ENCODE results near the gene AUTS2.

AUTS2 gene

GRCh38 chr7:70159121-70159520, 560.8 kb downstream of the AUTS2 start:
- DNase-seq: no peak

GRCh38 chr7:70165477-70166170, 567.3 kb downstream of the AUTS2 start:
- DNase-seq: no peak

GRCh38 chr7:70171369-70171920, 573.2 kb downstream of the AUTS2 start:
- no peak for DNase-seq

DNA sequence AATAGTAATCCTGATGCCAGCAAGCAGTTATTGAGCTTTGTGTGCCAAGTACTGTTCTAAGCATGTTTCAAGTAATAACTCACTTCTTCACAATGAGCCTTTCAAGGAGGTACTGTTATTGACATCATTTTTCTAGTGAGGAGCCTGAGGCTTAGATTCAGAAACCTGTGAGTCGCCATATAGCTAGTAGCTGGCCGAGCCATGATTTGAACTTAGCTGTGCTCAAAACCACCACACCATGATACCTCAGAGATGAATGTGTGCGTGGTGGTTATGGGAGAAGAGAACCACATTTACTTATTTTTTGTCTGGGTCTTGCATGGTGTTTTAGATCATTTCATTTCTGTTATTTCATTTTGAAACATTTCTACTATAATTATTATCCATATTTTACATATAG, 578.9 kb downstream of the AUTS2 start:
- peak; percentile 28 for DNase-seq

DNA sequence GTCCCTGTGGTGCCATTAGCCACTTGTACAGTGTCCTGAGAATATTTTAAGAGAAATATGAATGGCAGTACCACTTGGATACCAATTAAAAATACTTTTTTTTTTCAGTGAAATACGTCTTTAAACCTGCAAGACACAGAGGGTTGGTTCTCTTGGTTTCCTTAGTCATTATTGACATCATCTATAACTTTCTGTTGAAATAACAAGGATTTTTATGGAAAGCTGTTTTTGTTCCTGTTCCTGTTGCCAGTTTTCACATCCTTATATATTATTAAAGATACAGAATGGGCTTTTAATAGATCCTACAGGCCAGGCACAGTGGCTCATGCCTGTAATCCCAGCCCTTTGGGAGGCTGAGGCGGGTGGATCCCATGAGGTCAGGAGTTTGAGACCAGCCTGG, 579.9 kb downstream of the AUTS2 start:
- no peak for DNase-seq

GRCh38 chr7:70178787-70179186, 580.5 kb downstream of the AUTS2 start:
- DNase-seq: no peak

DNA sequence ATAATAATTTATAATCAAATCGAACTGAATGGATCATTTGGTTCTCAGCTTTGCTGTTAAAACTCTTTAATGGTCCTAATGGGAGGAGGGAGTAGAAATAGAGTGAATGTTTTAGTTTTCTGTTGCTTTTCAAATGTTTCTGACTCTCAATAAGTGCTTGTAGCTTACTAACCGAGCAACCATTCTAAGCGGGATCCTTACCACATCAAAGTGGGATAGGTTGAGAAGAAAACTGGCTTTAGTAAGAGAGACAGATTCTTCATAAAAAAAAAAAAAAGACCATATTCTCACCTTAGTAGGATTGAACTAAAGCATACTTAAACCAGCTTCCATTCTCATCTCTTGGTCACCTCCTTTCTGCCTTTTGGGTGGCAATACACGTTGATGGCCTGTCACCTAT, 584.2 kb downstream of the AUTS2 start:
- DNase-seq: no peak

- no peak for DNase-seq
Observed at GRCh38 chr7:70183278-70183677, 585.0 kb downstream of the AUTS2 start.

DNA sequence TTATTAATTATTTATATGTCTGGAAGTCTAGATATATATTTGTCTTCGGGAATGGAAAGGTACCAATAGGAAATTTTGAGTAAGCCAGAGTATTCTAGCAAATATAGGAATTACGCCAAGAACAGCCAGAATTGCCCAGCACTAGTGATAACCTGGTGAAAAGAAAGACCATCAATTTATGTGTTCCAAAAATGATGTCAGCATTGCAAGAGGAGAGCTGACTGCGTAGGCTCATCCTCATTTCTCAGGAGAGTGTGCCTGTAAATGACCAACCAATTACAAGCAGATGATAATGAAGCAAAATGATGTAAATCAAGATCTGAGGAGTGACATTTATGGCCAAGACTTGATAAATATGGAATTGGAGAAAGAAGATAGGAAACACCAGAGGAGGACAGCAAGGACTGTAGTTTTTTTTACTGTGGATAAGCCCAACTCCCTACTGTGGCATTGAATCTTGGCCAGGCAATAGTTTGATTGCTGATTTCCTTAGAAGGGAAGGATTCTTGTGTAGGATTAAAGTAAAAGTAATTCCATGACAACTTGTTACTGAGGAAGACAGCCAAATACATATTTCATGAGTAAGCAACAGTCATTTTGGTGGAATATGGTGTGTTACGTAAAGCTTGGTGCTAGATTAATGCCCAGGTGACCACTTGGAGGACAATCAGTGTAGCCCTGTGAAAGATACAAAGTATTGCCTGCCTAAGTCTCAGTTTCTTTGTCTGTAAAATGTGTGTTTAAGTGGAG, 590.8 kb downstream of the AUTS2 start:
- no peak for DNase-seq

DNA sequence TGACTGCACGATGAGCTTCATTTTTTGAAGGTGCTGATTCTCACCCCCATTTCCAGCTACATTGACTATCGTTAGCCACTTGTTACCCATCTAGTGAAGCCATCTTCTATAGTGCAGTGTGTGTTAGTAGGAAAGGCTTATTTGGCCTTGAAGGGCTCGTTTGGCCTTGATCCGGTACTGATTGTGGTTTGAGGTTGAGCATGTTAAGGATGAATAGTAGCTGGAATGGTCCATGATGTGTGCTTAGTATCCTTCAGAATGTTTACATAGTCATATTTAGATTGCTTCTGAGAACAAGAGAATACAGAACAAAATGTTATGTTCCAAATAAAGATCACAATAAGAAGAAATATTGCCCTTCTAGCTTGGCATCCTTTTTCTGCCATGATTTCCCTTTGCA, 591.5 kb downstream of the AUTS2 start:
- no peak for DNase-seq

GRCh38 chr7:70190281-70190680, 592.0 kb downstream of the AUTS2 start:
- no peak for DNase-seq

DNA sequence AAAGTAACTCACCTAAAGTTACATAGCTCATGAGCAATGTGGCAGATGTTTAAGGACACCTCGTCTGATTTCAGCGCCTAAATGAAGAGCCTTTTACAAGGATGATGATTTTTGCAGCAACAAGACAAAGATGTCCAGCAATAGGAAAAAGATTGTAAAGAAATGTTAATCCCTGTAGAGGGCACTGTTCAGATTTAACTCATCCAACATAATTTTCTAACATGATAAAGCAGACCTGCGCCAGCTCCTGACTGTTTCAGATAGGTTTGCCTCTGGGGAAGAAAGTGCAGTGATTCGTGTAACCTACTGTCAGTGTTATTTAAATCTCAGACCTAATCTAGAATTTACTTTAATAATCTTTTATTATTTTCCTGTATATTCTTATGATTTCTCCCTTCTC, 595.2 kb downstream of the AUTS2 start:
- DNase-seq: no peak

GRCh38 chr7:70208236-70209063, 610.2 kb downstream of the AUTS2 start:
- peak; percentile 0 for DNase-seq

DNA sequence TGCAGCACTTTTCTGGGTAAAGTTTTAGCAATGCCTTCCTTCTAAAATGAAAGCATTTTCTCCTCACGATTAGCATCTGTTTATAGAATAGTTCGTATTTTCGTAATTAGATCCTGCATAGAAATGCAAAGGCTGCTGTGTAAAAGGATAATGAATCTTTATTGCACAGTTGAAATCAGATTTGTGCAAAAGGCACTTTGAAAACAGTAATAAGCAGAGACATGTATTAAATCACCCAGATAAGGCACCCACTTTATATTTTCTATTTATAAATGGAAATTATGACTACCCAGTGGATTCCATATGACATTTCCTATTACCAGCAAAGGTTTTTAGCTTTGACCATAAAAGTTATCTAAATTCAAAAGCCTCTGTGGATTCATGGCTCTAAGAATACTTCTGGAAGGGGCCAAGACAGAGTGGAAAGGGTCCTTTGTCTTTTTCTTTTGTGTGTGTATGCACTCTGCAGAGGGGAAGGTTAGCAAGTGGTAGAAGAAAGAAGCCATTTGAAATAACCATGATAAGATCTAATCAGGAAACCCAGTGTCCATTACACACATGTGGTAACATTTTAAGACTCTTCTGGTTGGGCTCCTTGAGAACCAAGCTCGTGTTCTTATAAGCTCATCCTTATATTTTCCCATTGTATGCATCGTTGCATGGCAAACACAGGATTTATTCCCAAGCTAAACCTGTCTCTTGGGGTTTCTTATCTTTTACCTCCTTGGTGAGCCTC, 612.1 kb downstream of the AUTS2 start:
- no peak for DNase-seq

GRCh38 chr7:70210936-70211310, 612.6 kb downstream of the AUTS2 start:
- DNase-seq: no peak

DNA sequence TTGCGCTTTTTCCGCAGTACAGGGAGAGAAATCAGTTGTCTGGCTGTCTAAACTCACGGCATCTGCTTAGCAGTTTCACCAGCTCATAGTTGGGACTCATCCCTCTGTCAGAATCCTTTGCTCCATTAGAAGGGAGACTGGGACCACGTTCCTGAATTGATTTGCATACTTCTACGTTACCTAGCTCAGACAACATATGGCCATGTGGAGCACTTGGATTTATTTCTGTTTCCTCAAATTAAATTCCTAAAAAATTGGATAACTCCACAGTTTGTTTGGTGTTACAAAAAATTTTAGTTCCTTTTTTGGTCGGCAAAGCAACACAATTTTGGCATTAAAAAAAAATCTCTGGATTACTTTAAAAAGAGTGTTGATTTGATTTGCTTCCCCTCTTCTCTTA, 614.0 kb downstream of the AUTS2 start:
- no peak for DNase-seq

DNA sequence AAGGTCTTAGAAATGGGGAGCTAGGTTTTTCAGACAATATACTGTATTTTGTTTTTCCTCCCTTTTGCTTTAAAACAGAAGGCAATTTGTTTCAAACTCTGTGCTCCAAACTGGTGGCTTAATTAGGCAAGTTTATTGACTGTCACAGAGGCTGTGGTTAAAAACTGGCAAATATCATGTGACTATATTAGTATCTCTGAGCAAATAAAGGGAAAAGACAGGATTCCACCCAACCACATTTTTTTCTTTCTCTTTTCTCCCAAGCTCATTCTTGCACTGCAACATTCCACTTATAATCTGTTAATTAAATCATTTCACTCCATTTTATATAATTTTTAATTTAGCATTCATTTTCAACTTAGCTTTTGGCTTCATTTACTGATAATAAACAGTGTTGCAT, 615.8 kb downstream of the AUTS2 start:
- no peak for DNase-seq

GRCh38 chr7:70215491-70215890, 617.2 kb downstream of the AUTS2 start:
- no peak for DNase-seq

DNA sequence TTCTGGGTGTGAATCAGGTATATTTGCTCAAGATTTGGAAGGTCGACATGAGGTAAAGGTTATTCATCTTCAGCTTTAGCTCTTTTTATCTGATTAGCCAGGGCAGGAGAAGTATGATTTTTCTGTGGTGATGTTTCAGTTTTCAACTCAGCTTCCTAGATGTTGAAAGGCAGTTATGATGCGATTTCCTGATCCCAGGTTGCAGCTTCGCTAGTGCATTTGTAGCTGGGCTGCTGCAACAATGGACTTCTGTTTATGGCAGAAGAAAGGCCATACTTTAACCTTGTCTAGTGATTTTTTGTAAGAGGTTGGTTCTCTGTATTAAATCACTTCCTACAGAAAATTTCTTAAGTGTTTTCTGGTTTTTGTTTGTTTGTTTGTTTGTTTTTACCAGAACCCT, 619.3 kb downstream of the AUTS2 start:
- no peak for DNase-seq

DNA sequence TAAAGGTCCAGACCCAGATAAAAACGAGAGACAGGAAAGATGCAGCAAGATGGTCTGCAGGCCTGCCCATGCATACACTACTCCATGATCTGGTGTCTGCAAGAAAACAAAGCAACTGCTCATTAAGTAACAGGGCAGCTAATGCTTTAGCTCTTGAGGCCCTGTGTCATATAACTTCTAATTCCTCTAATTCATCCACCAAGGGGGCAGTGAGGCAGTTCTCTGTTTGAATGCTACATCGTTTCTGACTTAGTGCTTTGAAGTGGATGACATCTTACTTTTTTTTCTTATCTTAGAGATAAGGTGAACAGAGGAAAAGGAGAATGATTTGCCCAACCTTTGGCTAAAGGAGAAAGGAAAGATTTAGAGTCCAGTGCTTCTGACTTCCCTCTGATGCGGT, 619.7 kb downstream of the AUTS2 start:
- no peak for DNase-seq

DNA sequence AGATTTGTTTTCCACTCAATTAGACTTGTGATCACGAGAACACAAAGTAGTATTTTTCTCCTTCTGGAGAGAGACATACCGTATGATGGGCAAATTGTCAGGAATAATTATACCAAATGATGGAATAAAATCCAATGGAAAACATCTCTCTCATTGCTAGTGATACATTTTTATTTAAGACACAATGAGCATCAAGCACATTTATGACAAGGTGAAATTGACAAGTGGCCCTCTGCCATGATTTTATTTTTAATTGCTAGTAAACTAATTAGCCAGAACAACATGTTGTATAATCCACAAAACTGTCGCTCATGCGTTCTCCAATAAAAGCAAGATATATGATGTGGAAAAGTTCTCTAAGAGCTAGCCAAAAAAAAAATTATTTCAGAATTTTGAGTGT, 620.8 kb downstream of the AUTS2 start:
- no peak for DNase-seq

- no peak for DNase-seq
Observed at GRCh38 chr7:70229242-70229641, 631.0 kb downstream of the AUTS2 start.

GRCh38 chr7:70230761-70231160, 632.5 kb downstream of the AUTS2 start:
- DNase-seq: no peak

All from activated CD4-positive, alpha-beta T cell treated with anti-CD3 and anti-CD28 coated beads, Interleukin-2, amount 50 U/mL, for 16 hours (primary cell).